AG09309 (cell line): ENCODE data around the gene POU6F2.

Experiments used
- DNase-seq: peaks from one replicate; pipeline ENCODE4 v3.0.0-alpha.2; 2010; ENCODE audit warnings: low read depth
- H3K4me3 ChIP-seq: 2 replicates; pipeline ENCODE4 v1.5.1; 2011; ENCODE audit warnings: mild to moderate bottlenecking, low read depth, low read length, moderate library complexity; ENCODE audit not compliant: control insufficient read depth
- TF ChIP-seq, protein P1 (sequence below): IDR thresholded peaks from 2 replicates; pipeline ENCODE4 v1.5.1; 2011; ENCODE audit warnings: mild to moderate bottlenecking, low read depth, low read length, inconsistent platforms; ENCODE audit not compliant: insufficient read depth, control insufficient read depth; ENCODE audit errors: missing control alignments

POU6F2 gene

GRCh38 chr7:39341083-39341482 lies 363.4 kb downstream of the POU6F2 start:
- TF ChIP-seq, protein P1, sequence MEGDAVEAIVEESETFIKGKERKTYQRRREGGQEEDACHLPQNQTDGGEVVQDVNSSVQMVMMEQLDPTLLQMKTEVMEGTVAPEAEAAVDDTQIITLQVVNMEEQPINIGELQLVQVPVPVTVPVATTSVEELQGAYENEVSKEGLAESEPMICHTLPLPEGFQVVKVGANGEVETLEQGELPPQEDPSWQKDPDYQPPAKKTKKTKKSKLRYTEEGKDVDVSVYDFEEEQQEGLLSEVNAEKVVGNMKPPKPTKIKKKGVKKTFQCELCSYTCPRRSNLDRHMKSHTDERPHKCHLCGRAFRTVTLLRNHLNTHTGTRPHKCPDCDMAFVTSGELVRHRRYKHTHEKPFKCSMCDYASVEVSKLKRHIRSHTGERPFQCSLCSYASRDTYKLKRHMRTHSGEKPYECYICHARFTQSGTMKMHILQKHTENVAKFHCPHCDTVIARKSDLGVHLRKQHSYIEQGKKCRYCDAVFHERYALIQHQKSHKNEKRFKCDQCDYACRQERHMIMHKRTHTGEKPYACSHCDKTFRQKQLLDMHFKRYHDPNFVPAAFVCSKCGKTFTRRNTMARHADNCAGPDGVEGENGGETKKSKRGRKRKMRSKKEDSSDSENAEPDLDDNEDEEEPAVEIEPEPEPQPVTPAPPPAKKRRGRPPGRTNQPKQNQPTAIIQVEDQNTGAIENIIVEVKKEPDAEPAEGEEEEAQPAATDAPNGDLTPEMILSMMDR, result no peak
- no peak overlapping the region for H3K4me3 ChIP-seq
- DNase-seq, result no peak

GRCh38 chr7:39342763-39343162 lies 365.1 kb downstream of the POU6F2 start:
- DNase-seq, result no peak
- TF ChIP-seq, protein P1, result no peak
- H3K4me3 ChIP-seq, result no peak overlapping the region

- TF ChIP-seq, protein P1, result no peak
- no peak overlapping the region for H3K4me3 ChIP-seq
- no peak for DNase-seq
Measured at GRCh38 chr7:39349452-39350123, 371.9 kb downstream of the POU6F2 start.

- TF ChIP-seq, protein P1, result no peak
- DNase-seq, result no peak
- H3K4me3 ChIP-seq, result no peak overlapping the region
Measured at GRCh38 chr7:39353615-39354376, 376.1 kb downstream of the POU6F2 start.

- TF ChIP-seq, protein P1, result no peak
- no peak overlapping the region for H3K4me3 ChIP-seq
- no peak for DNase-seq
Measured at GRCh38 chr7:39355664-39356063, 378.0 kb downstream of the POU6F2 start.

GRCh38 chr7:39356172-39356925 lies 378.6 kb downstream of the POU6F2 start:
- TF ChIP-seq, protein P1, result no peak
- no peak overlapping the region for H3K4me3 ChIP-seq
- DNase-seq, result no peak
